ENCODE results near the gene DOCK11.

DOCK11 gene

DNA sequence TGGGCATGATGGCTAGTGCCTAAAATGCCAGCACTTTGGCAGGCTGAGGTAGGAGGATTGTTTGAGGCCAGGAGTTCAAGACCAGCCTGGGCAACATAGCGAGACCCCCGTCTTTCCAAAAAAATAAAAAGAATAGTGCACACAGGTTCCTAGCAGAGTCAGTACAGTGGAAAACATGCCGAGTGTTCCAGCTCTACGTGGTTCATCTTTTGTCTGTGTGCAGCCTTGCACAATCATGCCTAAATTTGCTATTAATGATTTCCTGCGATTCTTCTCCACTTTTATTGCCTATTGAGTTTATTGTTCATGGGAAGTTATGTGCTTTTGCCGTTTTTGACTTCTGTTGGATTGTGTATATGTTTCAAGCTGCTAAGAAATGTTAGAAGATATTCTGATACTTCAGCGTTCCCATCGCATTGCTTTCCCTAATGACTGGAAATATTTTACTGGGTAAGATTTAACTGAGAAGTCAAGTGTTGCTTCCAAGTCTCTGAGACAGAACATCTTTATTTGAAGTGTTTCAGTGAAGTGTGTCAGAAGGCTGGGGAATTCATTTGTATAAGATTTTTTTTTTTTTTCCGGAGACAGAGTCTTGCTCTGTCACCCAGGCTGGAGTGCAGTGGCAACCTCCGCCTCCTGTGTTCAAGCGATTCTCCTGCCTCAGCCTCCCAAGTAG lies 11.3 kb downstream of the DOCK11 start:
- Histone ChIP-seq H3K27me3 (ENCODE audit: control insufficient read depth, insufficient read depth, low read length) (no peaks in the 10 kb centered on the region), H3K4me3 (ENCODE audit: low read length) (no peak overlapping the region), H3K4me1 (ENCODE audit: control insufficient read depth, insufficient read depth, low read length) (no peaks in the 10 kb centered on the region), H3K9ac (ENCODE audit: low read length) (no peak overlapping the region), H3K36me3 (ENCODE audit: control insufficient read depth, insufficient read depth, low read length) (no peaks in the 10 kb centered on the region), H3K27ac (ENCODE audit: low read depth, low read length) (no peak overlapping the region)

DNA sequence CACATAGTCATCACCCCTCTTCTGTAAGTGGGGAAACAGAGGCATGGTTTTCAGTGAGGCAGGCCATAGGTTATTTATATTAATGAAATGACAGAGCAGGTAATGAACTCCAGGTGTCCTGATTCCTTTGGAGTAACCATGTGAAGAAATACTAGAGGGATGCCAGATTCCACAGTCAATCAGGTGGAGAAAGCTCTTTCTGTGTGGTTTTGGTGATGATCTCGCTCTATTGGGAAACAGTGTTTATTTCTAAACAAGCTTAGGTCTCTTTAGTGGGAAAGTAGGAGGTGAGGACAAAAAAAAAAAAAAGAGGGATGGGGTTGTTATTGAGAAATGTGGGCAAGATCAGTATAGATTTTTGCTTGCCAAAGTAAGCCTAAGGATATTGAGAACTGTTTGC lies 12.2 kb downstream of the DOCK11 start:
- Histone ChIP-seq H3K27ac (ENCODE audit: low read depth, low read length) (no peak overlapping the region), H3K4me1 (ENCODE audit: control insufficient read depth, insufficient read depth, low read length) (peaks cover under 1% of the 10 kb centered on the region)

DNA sequence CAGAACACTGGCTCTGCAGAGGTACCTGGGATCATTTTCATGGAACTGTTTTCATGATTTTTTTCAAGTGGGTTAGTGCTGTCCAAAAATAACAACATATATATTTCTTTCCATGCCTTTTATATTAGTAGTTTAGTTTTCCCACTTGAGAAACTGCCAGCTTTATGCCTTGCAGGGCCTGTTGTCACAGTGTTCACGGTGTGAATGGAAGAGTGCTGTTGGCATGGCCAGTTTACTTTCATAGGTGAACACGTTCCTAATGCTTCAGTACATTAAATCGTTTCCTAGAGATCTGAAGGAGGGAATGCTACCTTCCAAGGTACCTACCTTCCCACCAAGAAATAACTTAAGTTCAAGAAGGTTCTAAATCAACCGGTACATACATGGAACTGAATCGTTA lies 12.6 kb downstream of the DOCK11 start:
- Histone ChIP-seq H3K4me1 (ENCODE audit: control insufficient read depth, insufficient read depth, low read length) (peaks cover 2% of the 10 kb centered on the region), H3K27ac (ENCODE audit: low read depth, low read length) (peak overlapping the region; percentile 38), H3K4me3 (ENCODE audit: low read length) (no peak overlapping the region), H3K27me3 (ENCODE audit: control insufficient read depth, insufficient read depth, low read length) (no peaks in the 10 kb centered on the region), H3K36me3 (ENCODE audit: control insufficient read depth, insufficient read depth, low read length) (no peaks in the 10 kb centered on the region), H3K9ac (ENCODE audit: low read length) (no peak overlapping the region)

More for the DNA sequence above, 12.2 kb downstream of the DOCK11 start:
- Histone ChIP-seq H3K9ac (ENCODE audit: low read length) (no peak overlapping the region), H3K27me3 (ENCODE audit: control insufficient read depth, insufficient read depth, low read length) (no peaks in the 10 kb centered on the region), H3K36me3 (ENCODE audit: control insufficient read depth, insufficient read depth, low read length) (no peaks in the 10 kb centered on the region), H3K4me3 (ENCODE audit: low read length) (no peak overlapping the region)

DNA sequence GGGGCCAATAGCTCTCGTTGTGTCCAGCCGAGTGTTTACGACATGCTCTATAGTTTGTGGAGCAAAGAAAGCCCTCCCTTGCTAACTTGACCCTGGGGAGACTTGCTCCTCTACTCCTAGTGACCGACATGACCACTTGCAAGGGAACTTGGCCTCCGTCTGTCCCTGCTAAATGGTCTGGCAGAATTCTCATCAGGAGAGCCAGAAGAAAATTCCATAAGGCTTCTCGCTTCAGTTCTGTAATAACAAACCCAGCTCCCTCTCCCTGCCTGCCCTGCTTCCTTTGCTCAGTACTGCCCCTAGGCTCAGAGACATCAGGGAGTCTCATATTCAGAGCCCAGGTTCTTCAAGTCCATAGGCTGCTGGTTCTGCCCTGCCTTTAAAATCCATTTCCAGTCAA lies 13.0 kb downstream of the DOCK11 start:
- Histone ChIP-seq H3K36me3 (ENCODE audit: control insufficient read depth, insufficient read depth, low read length) (no peaks in the 10 kb centered on the region), H3K4me1 (ENCODE audit: control insufficient read depth, insufficient read depth, low read length) (peaks cover 2% of the 10 kb centered on the region), H3K9ac (ENCODE audit: low read length) (no peak overlapping the region), H3K4me3 (ENCODE audit: low read length) (no peak overlapping the region), H3K27ac (ENCODE audit: low read depth, low read length) (peak overlapping the region; percentile 44), H3K27me3 (ENCODE audit: control insufficient read depth, insufficient read depth, low read length) (no peaks in the 10 kb centered on the region)

DNA sequence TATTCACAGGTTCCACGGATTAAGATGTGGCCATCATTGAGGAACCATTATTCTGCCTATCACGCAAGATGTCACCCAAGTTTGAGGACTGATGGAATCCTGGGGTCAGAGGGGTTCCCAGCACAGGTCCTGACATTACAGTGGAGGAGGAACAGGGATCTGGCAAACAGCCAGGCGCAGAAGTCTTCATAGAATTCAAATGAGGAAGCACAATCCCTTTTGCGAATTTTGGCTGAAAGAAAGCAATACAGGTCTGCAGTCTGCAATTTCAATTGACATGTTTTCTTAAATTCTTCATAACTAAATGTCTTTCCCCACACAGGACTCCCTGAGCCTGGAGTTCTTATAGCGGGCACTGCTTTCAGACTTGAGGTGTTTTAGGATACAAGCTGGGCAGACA lies 14.5 kb downstream of the DOCK11 start:
- H3K4me1 ChIP-seq (ENCODE audit: control insufficient read depth, insufficient read depth, low read length) = peaks cover 2% of the 10 kb centered on the region
- H3K27me3 ChIP-seq (ENCODE audit: control insufficient read depth, insufficient read depth, low read length) = no peaks in the 10 kb centered on the region
- H3K36me3 ChIP-seq (ENCODE audit: control insufficient read depth, insufficient read depth, low read length) = no peaks in the 10 kb centered on the region
- H3K27ac ChIP-seq (ENCODE audit: low read depth, low read length) = no peak overlapping the region
- no peak overlapping the region for H3K9ac ChIP-seq (ENCODE audit: low read length)
- H3K4me3 ChIP-seq (ENCODE audit: low read length) = no peak overlapping the region

DNA sequence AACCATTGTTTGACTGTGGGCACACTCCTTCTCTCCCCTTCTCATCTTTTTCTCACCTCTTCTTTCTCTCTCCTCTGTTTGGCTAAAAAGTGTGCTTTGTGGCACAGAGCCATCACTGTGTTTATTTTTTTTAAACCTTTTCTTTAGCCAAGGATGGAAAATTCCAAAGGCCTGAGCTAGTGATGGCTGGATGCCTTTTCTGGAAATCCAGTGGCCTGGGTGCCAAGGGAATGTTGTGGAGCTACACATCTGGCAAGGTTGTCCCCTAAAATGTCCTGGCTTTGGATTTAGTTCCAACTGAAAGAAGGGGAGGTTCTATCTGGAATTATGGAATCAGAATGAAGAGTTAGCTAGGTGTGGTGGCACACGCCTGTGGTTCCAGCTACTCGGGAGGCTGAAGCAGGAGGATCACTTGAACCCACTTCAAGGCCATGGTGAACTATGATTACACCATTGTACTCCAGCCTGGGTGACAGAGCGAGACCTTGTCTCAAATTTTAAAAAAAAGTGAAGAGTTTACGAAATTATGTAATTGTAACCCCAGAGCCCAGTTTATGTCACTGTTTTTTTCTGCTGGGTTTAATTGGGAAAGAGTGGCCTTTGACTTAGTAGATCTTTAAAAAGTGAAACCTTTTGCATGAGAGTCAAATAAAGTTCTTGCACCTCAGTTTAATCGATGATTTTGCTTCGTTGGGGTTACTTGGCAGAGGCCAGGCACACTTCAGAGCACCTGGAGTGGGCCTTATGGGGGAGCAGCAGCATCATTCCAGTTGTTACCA lies 17.7 kb downstream of the DOCK11 start:
- H3K27ac ChIP-seq (ENCODE audit: low read depth, low read length) = no peak overlapping the region
- H3K27me3 ChIP-seq (ENCODE audit: control insufficient read depth, insufficient read depth, low read length) = no peaks in the 10 kb centered on the region
- no peak overlapping the region for H3K9ac ChIP-seq (ENCODE audit: low read length)
- no peaks in the 10 kb centered on the region for H3K36me3 ChIP-seq (ENCODE audit: control insufficient read depth, insufficient read depth, low read length)
- no peak overlapping the region for H3K4me3 ChIP-seq (ENCODE audit: low read length)
- H3K4me1 ChIP-seq (ENCODE audit: control insufficient read depth, insufficient read depth, low read length) = peaks cover 2% of the 10 kb centered on the region

DNA sequence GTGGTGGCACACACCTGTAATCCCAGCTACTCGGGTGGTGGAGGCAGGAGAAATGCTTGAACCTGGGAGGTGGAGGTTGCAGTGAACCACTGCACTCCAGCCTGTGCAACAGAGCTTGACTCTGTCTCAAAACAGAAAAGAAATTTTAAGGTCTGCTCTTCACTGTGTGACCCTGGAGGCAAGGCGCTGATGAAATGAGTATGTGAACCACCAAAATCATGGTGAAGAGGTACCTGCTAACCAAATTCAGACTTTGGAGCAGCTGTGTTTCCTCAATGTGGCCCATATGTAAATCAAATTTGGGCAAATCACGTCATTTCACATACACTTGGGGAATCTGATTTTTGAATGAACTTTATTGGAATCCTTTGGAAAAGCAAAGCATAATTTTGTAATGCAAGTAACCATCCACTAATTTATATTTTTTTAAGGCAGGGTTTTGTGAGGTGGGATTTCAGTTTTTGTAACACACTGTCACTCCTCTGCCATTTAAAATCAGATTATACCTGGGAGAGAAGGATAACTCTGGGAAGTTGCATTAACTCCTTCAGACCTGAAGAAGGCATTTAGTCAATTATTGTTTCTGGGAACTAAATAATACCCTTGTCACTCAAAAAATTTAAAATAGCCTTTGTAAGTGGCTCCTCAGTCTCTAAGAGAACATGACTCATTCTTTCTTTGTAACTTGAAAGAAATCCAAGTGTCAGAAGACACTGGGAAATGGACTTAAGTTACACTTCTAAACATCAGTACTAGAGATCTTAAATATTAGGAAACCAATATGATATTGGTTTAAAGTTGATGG lies 24.0 kb downstream of the DOCK11 start:
- Histone ChIP-seq H3K27me3 (ENCODE audit: control insufficient read depth, insufficient read depth, low read length) (no peaks in the 10 kb centered on the region), H3K9ac (ENCODE audit: low read length) (no peak overlapping the region), H3K36me3 (ENCODE audit: control insufficient read depth, insufficient read depth, low read length) (no peaks in the 10 kb centered on the region), H3K4me1 (ENCODE audit: control insufficient read depth, insufficient read depth, low read length) (peaks cover 5% of the 10 kb centered on the region), H3K27ac (ENCODE audit: low read depth, low read length) (no peak overlapping the region), H3K4me3 (ENCODE audit: low read length) (no peak overlapping the region)

DNA sequence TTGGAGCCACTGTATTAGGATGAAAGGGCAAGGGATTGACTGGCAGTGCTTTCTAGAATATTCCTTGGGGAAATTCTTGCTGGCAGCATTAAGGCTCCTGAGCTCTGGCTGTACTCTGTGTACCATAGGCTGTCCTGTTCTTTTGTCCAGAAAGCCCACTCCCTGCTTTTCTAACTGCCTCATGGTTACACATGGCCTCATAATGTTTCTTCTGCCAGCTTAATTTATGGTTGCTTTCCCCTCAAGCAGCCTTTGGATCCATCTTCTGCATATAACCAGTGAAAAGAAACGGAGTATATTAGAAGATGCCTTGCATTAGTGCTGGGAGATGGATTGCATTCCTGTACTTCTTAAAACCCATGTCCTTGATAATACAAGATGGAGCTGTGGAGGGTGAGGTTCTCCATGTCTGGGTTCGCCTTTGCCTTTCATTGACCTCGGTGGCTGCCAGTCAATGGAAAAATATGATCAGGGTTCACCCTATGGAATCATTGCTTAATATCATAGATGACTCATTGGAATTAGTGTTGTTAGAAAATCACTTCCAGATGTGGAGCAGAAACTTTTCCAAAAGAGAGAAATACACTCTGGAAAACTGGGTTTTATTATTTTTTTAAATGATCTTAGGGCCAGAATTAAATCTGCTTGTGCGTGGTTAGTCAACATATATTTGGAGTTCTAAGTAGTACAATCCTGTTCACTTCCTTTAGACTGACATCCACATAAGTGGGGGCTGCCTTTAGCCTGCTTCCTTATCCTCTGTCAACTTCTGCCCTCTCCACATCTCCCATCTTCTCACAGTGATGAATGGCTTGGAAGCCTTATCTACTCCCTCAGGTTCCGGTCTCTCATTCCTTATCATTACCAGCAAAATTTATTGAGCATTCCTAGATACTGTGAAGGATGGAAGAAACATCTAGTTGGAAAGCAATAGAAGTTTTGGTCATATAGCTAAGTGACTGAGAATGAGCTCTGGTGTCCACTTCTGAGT lies 24.9 kb downstream of the DOCK11 start:
- H3K4me3 ChIP-seq (ENCODE audit: low read length) = no peak overlapping the region
- H3K36me3 ChIP-seq (ENCODE audit: control insufficient read depth, insufficient read depth, low read length) = no peaks in the 10 kb centered on the region
- no peak overlapping the region for H3K9ac ChIP-seq (ENCODE audit: low read length)
- H3K4me1 ChIP-seq (ENCODE audit: control insufficient read depth, insufficient read depth, low read length) = peaks cover 5% of the 10 kb centered on the region
- no peaks in the 10 kb centered on the region for H3K27me3 ChIP-seq (ENCODE audit: control insufficient read depth, insufficient read depth, low read length)
- H3K27ac ChIP-seq (ENCODE audit: low read depth, low read length) = peak overlapping the region; percentile 25

DNA sequence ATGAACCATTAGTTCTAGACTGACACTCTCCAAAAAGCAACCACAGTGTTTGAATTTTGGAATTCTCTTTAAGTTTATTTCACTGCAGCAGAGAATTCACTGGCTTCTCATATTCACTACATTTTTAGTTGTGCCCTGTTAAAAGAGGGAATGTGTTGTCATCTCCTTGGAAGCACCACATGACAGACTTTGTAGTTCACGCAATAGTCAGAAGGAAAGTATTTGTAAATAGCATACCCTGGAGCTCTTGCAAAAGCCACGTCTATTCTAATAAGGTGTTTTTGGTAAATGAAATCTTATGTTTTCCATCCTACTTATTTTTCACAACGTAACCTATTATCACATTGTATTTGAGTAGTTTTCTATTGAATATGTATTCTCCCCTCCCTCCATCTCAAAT lies 25.8 kb downstream of the DOCK11 start:
- Histone ChIP-seq H3K4me1 (ENCODE audit: control insufficient read depth, insufficient read depth, low read length) (peaks cover 5% of the 10 kb centered on the region), H3K27ac (ENCODE audit: low read depth, low read length) (no peak overlapping the region), H3K9ac (ENCODE audit: low read length) (no peak overlapping the region), H3K36me3 (ENCODE audit: control insufficient read depth, insufficient read depth, low read length) (no peaks in the 10 kb centered on the region), H3K4me3 (ENCODE audit: low read length) (no peak overlapping the region), H3K27me3 (ENCODE audit: control insufficient read depth, insufficient read depth, low read length) (no peaks in the 10 kb centered on the region)

DNA sequence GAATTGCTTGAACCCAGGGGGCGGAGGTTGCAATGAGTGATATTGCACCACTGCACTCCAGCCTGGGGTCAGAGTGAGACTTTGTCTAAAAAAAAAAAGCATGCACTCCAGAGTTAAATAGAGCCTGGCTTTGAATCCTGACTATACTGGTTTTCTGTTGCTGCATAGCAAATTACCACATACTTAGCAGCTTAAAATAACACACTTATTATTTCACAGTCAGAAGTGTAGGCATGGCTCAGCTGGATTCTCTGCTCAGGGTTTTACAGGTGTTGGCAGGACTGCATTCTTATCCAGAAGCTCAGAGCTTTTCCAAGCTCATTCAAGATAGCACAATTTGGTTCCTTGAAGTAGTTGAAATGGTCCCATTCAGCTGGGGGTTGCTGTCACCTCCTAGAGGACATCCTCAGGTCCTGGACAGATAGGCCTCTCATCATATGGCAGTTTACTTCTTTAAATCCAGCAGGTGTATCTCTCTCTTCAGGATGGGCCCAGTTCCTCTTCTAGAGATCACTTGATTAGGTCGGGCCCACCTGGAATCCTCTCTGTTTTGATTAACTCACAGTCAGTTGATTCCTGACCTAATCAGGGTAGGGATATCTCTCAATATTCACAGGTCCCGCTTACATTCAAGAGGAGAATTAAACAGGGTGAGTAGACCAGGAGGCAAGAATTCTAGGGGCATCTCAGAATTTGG lies 26.8 kb downstream of the DOCK11 start:
- peaks cover 5% of the 10 kb centered on the region for H3K4me1 ChIP-seq (ENCODE audit: control insufficient read depth, insufficient read depth, low read length)
- no peaks in the 10 kb centered on the region for H3K27me3 ChIP-seq (ENCODE audit: control insufficient read depth, insufficient read depth, low read length)
- H3K27ac ChIP-seq (ENCODE audit: low read depth, low read length) = no peak overlapping the region
- no peaks in the 10 kb centered on the region for H3K36me3 ChIP-seq (ENCODE audit: control insufficient read depth, insufficient read depth, low read length)
- H3K4me3 ChIP-seq (ENCODE audit: low read length) = no peak overlapping the region
- no peak overlapping the region for H3K9ac ChIP-seq (ENCODE audit: low read length)

DNA sequence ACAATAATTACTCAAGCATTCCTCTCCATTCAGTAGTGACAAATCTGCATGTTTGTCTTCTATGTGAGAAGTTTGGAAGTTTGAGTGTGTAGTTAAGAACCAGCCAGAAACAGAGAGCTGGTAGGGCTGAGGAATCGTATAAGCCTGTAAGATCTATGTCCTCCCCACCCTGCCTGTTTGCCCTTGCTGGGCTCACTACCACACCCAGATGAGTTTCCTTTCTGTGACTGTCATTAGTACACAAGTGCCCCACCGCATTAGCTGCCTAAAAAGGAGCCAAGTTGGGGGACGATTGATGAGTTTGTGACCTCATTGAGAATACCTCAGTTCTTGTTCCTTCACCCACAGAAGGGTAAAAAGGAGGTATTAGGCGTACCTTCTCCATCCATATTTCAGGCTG lies 28.3 kb downstream of the DOCK11 start:
- H3K27ac ChIP-seq (ENCODE audit: low read depth, low read length) = no peak overlapping the region
- H3K27me3 ChIP-seq (ENCODE audit: control insufficient read depth, insufficient read depth, low read length) = no peaks in the 10 kb centered on the region
- no peak overlapping the region for H3K9ac ChIP-seq (ENCODE audit: low read length)
- no peak overlapping the region for H3K4me3 ChIP-seq (ENCODE audit: low read length)
- H3K4me1 ChIP-seq (ENCODE audit: control insufficient read depth, insufficient read depth, low read length) = peaks cover 5% of the 10 kb centered on the region
- H3K36me3 ChIP-seq (ENCODE audit: control insufficient read depth, insufficient read depth, low read length) = no peaks in the 10 kb centered on the region
